HG03571 (cell line): ENCODE results near the gene TMSB10.
"Not testable (repeated sequence)": the region's sequence is repeated elsewhere in the genome, so short reads cannot be mapped to it uniquely, and the experiment has no call there.

ENCODE experiments used
- ATAC-seq: cut with Tn5 transposase; IDR thresholded peaks from one replicate; pipeline ENCODE4 v1.9.1; 2021; ENCODE audit not compliant: unreplicated experiment

The TMSB10 gene

GRCh38 chr2:84927275-84927627 is 21.8 kb downstream of the TMSB10 start:
- no peak for ATAC-seq

- peak; percentile 58 for ATAC-seq
Measured at GRCh38 chr2:84931384-84931821, 25.9 kb downstream of the TMSB10 start.

GRCh38 chr2:84938194-84938879 is 32.9 kb downstream of the TMSB10 start:
- peak; percentile 34 for ATAC-seq

GRCh38 chr2:84939426-84940087 is 34.1 kb downstream of the TMSB10 start:
- ATAC-seq: peak; percentile 68

- ATAC-seq: peak; percentile 1
Measured at GRCh38 chr2:84940088-84940470, 34.6 kb downstream of the TMSB10 start.

- ATAC-seq: no peak
Measured at GRCh38 chr2:84940831-84941412, 35.5 kb downstream of the TMSB10 start.

- ATAC-seq: no peak
Measured at GRCh38 chr2:84942166-84942565, 36.7 kb downstream of the TMSB10 start.

GRCh38 chr2:84942964-84943421 is 37.5 kb downstream of the TMSB10 start:
- ATAC-seq: peak; percentile 38

- no peak for ATAC-seq
Measured at GRCh38 chr2:84944295-84944909, 38.9 kb downstream of the TMSB10 start.

- not testable (repeated sequence) for ATAC-seq
Measured at GRCh38 chr2:84945838-84946203, 40.4 kb downstream of the TMSB10 start.

GRCh38 chr2:84946204-84947009 is 41.0 kb downstream of the TMSB10 start:
- ATAC-seq: peak; percentile 72

- no peak for ATAC-seq
Measured at GRCh38 chr2:84947010-84947593, 41.6 kb downstream of the TMSB10 start.

GRCh38 chr2:84953535-84953934 is 48.1 kb downstream of the TMSB10 start:
- ATAC-seq: no peak

GRCh38 chr2:84954329-84954728 is 48.9 kb downstream of the TMSB10 start:
- ATAC-seq: no peak
